ENCODE results near the gene GAR1. TPM values are rescaled to one million over a fixed set of nuclear protein-coding genes. Genes with fewer than 3 reads are reported as not detected.

GAR1 gene
- total RNA-seq, 1 experiment from 2014 or later = 15.9 TPM

- DNase-seq (no peak), ATAC-seq (no peak)
- no TSS peak for BruUV-seq (replicated peaks)
- Histone ChIP-seq H3K27ac (ENCODE audit: low read length) (no peak within 1 kb of the TSS), H4K20me1 (ENCODE audit: low read length) (no peaks in the 10 kb centered on the region), H3F3A (ENCODE audit: low read length, unreplicated experiment) (peaks cover 3% of the 10 kb centered on the region), H2AFZ (ENCODE audit: low read length) (no peak within 1 kb of the TSS), H3K9ac (ENCODE audit: low read length) (no peak within 1 kb of the TSS), H3K9me2 (replicated peaks; ENCODE audit: low read length) (no peaks in the 10 kb centered on the region), H3K79me2 (ENCODE audit: low read length) (no peaks in the 10 kb centered on the region), H3K27me3 (ENCODE audit: low read length) (no peaks in the 10 kb centered on the region), H3K36me3 (ENCODE audit: low read depth, low read length) (peaks cover 23% of the 10 kb centered on the region), H3K4me1 (ENCODE audit: insufficient read depth, low read length) (no peaks in the 10 kb centered on the region), H3K9me3 (ENCODE audit: low read length) (no peaks in the 10 kb centered on the region), H3K4me2 (ENCODE audit: low read length) (no peak within 1 kb of the TSS), H3K4me3 (ENCODE audit: low read length) (no peak within 1 kb of the TSS)
- ChIA-PET POLR2A (ENCODE audit: unreplicated experiment) (no interaction called here), CTCF (no interaction called here)
- intact Hi-C loops (cut with micrococcal nuclease) = no loop called here
- TF ChIP-seq CTCF (conservative IDR thresholded peaks at IDR 0.05; ENCODE audit: low read depth, low read length) = no peak
These were observed 12.1 kb downstream of the GAR1 start, which contains the start of gene RRH for GRCh38 chr4:109827672-109828071. RRH (plus strand) TSS chr4:109827972; CDS start chr4:109828028, 56 bp downstream.

DNA sequence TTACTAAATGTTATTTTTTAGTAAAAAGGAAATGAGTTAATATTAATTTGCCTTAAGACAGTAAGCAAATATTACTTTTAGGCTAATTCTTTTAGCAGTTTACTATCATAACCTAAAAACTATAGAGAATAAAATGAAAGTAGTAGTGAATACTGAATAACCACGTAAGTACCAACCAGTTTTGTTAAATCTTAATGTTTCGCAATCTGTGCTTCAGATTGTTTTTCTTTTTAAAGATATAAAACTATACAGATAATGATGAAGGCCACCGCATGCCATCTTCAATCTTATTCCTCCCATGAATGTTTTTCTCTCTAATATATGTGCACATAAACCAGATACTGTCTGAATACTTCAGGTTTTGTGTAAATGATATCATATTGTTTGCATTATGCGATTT lies 18.2 kb downstream of the GAR1 start:
- no peak overlapping the region for H3K27ac ChIP-seq (ENCODE audit: low read length)
- no peaks in the 10 kb centered on the region for H3K9me2 ChIP-seq (replicated peaks; ENCODE audit: low read length)
- H4K20me1 ChIP-seq (ENCODE audit: low read length) = no peaks in the 10 kb centered on the region
- ChIA-PET CTCF (no interaction called here), POLR2A (ENCODE audit: unreplicated experiment) (no interaction called here)
- no peak overlapping the region for H3K4me3 ChIP-seq (ENCODE audit: low read length)
- no peak overlapping the region for H2AFZ ChIP-seq (ENCODE audit: low read length)
- intact Hi-C loops (cut with micrococcal nuclease) = no loop called here
- ATAC-seq (no peak), DNase-seq (no peak)
- H3F3A ChIP-seq (ENCODE audit: low read length, unreplicated experiment) = no peaks in the 10 kb centered on the region
- H3K79me2 ChIP-seq (ENCODE audit: low read length) = no peaks in the 10 kb centered on the region
- no TSS peak for BruUV-seq (replicated peaks)
- H3K4me1 ChIP-seq (ENCODE audit: insufficient read depth, low read length) = no peaks in the 10 kb centered on the region
- H3K9me3 ChIP-seq (ENCODE audit: low read length) = no peaks in the 10 kb centered on the region
- H3K27me3 ChIP-seq (ENCODE audit: low read length) = no peaks in the 10 kb centered on the region
- H3K9ac ChIP-seq (ENCODE audit: low read length) = no peak overlapping the region
- no peaks in the 10 kb centered on the region for H3K36me3 ChIP-seq (ENCODE audit: low read depth, low read length)
- no peak overlapping the region for H3K4me2 ChIP-seq (ENCODE audit: low read length)
- TF ChIP-seq CTCF (conservative IDR thresholded peaks at IDR 0.05; ENCODE audit: low read depth, low read length) (no peak), EZH2phosphoT487 (IDR thresholded peaks at IDR 0.05; ENCODE audit: borderline replicate concordance, low read length) (no peak), EZH2 (IDR thresholded peaks at IDR 0.05; ENCODE audit: low read length, unreplicated experiment) (no peak)

- POLR2A ChIA-PET (ENCODE audit: unreplicated experiment) = no interaction called here
These were observed 21.4 kb downstream of the GAR1 start for GRCh38 chr4:109836985-109837384.

More at GRCh38 chr4:109836985-109837384, 21.4 kb downstream of the GAR1 start:
- ATAC-seq (no peak), DNase-seq (no peak)
- Histone ChIP-seq H3K4me1 (ENCODE audit: insufficient read depth, low read length) (no peaks in the 10 kb centered on the region), H3K27ac (ENCODE audit: low read length) (no peak overlapping the region), H3K9ac (ENCODE audit: low read length) (no peak overlapping the region), H3K4me3 (ENCODE audit: low read length) (no peak overlapping the region), H3K27me3 (ENCODE audit: low read length) (no peaks in the 10 kb centered on the region), H3F3A (ENCODE audit: low read length, unreplicated experiment) (no peaks in the 10 kb centered on the region), H3K4me2 (ENCODE audit: low read length) (no peak overlapping the region), H3K9me3 (ENCODE audit: low read length) (no peaks in the 10 kb centered on the region), H2AFZ (ENCODE audit: low read length) (no peak overlapping the region), H3K79me2 (ENCODE audit: low read length) (no peaks in the 10 kb centered on the region), H3K9me2 (replicated peaks; ENCODE audit: low read length) (no peaks in the 10 kb centered on the region), H3K36me3 (ENCODE audit: low read depth, low read length) (no peaks in the 10 kb centered on the region), H4K20me1 (ENCODE audit: low read length) (no peaks in the 10 kb centered on the region)
- intact Hi-C loops (cut with micrococcal nuclease) = no loop called here
- TF ChIP-seq CTCF (conservative IDR thresholded peaks at IDR 0.05; ENCODE audit: low read depth, low read length) = no peak
- no peak for TF ChIP-seq EZH2phosphoT487 (IDR thresholded peaks at IDR 0.05; ENCODE audit: borderline replicate concordance, low read length)
- TF ChIP-seq EZH2 (IDR thresholded peaks at IDR 0.05; ENCODE audit: low read length, unreplicated experiment) = no peak
- BruUV-seq (replicated peaks) = no TSS peak
- CTCF ChIA-PET = no interaction called here
